ENCODE measurements around the gene FOXP1. TPM values are rescaled to one million over a fixed set of nuclear protein-coding genes. Genes with fewer than 3 reads are reported as not detected.
A peak's percentile ranks its signal among the peaks of the same experiment; 100 is the strongest.

The FOXP1 gene
- total and polyA plus RNA-seq, 2 of the 13 experiments (the other 11 are each of a cell fraction or from before 2014, with no cell fraction given) = 40.4 to 59.0 TPM

GRCh38 chr3:71304684-71305083, 278.8 kb downstream of the FOXP1 start (continued):
- TF ChIP-seq KDM5A (IDR thresholded peaks at IDR 0.05; ENCODE audit: borderline replicate concordance, low read length) (peak; percentile 36; the same call in 1 of the 2 replicates), ZNF772 (CRISPR knock-in tag; IDR thresholded peaks at IDR 0.05) (no peak), TSC22D2 (CRISPR knock-in tag; IDR thresholded peaks at IDR 0.05; ENCODE audit: borderline replicate concordance) (no peak), STAG1 (CRISPR knock-in tag; IDR thresholded peaks at IDR 0.05) (peak; percentile 63), ZEB1 (IDR thresholded peaks at IDR 0.05; ENCODE audit: insufficient replicate concordance, low read depth) (no peak), KLF13 (CRISPR knock-in tag; IDR thresholded peaks at IDR 0.05) (no peak), SP1 (IDR thresholded peaks at IDR 0.05) (no peak), SP1 (CRISPR knock-in tag; IDR thresholded peaks at IDR 0.05) (no peak), CTCF (CRISPR knock-in tag; IDR thresholded peaks at IDR 0.05) (peak; percentile 49), ZNF292 (CRISPR knock-in tag; IDR thresholded peaks at IDR 0.05; ENCODE audit: borderline replicate concordance, low read depth) (no peak), ZNF513 (CRISPR knock-in tag; conservative IDR thresholded peaks at IDR 0.05) (no peak)

GRCh38 chr3:71304247-71304646, 279.3 kb downstream of the FOXP1 start:
- no peaks in the 10 kb centered on the region for H3K9me3 ChIP-seq (ENCODE audit: low read length)
- H3K9ac ChIP-seq (ENCODE audit: insufficient read depth, low read depth, low read length) = no peak overlapping the region
- H3K4me2 ChIP-seq (ENCODE audit: low read depth, low read length) = peak overlapping the region; percentile 90
- POLR2A ChIA-PET = interaction anchor here (1.3 to 2.3 kb wide), 2 partner anchors 58 to 94 kb away, joined by 5 to 10 read pairs; no protein-coding TSS in a partner anchor
- in situ Hi-C loops (cut with HindIII; ENCODE audit: extremely low pct_ligation_motif_present, low pct_unique_long_range_greater_than_20kb) (no loop called here), intact Hi-C loops (cut with micrococcal nuclease; ENCODE audit: unreplicated experiment) (loop anchor here (2.0 to 5.0 kb wide), 3 partner anchors 47 to 297 kb away; no protein-coding TSS in a partner anchor)
- peaks cover 39% of the 10 kb centered on the region for H3K79me2 ChIP-seq (ENCODE audit: insufficient read depth, low read length)
- H4K20me1 ChIP-seq (ENCODE audit: insufficient read depth, low read length) = no peaks in the 10 kb centered on the region
- H3K4me3 ChIP-seq (replicated peaks in 1 of 3; ENCODE audit: insufficient read depth in 1 of 3, low read depth in 2 of 3, low read length in 3 of 3) = peak overlapping the region; percentile 66 to 75 (median 74); a peak in 5 of 6 replicates
- BruUV-seq (replicated peaks) = no TSS peak
- DNase-seq (ENCODE audit: low spot score) (no peak), ATAC-seq (no peak), FAIRE-seq (no peak)
- H3K27me3 ChIP-seq (ENCODE audit: control insufficient read depth in 1 of 2, insufficient read depth in 2 of 2, low read length in 2 of 2) = no peaks in the 10 kb centered on the region
- peaks cover 66% of the 10 kb centered on the region for H3K4me1 ChIP-seq (ENCODE audit: insufficient read depth, low read length)
- no peak overlapping the region for H2AFZ ChIP-seq (ENCODE audit: low read length)
- TF ChIP-seq GATAD2A (CRISPR knock-in tag; IDR thresholded peaks at IDR 0.05) (no peak), SOX13 (IDR thresholded peaks at IDR 0.05) (no peak), SOX13 (CRISPR knock-in tag; conservative IDR thresholded peaks at IDR 0.05 in 1 of 2, IDR thresholded peaks at IDR 0.05 in 1 of 2) (peak in 1 of 2 experiments; percentile 63; a peak in 1 of 4 replicates), ZBED4 (CRISPR knock-in tag; IDR thresholded peaks at IDR 0.05; ENCODE audit: borderline replicate concordance) (no peak)
- WGBS (ENCODE audit: low lambda C conversion rate) = 58% methylated on average over 3 of the region's 3 CpGs
- CTCF ChIA-PET (ENCODE audit: low intra/inter-chr PET ratio, low total read pairs) = no interaction called here
- peaks cover 0 to 4% of the 10 kb centered on the region in 2 experiments; a peak in 2 of 5 replicates for H3K36me3 ChIP-seq (replicated peaks in 1 of 2; ENCODE audit: control insufficient read depth in 1 of 2, insufficient read depth in 2 of 2, low read length in 2 of 2)
- H3K27ac ChIP-seq (ENCODE audit: extremely low read length, insufficient read depth, low read length) = peak overlapping the region; percentile 79
